ENCODE measurements around the gene TBX20.
"Not testable (repeated sequence)": the region's sequence is repeated elsewhere in the genome, so short reads cannot be mapped to it uniquely, and the experiment has no call there.

GRCh38 chr7:35206924-35207323 is 47.0 kb downstream of the TBX20 start:
- TF ChIP-seq, protein P1, sequence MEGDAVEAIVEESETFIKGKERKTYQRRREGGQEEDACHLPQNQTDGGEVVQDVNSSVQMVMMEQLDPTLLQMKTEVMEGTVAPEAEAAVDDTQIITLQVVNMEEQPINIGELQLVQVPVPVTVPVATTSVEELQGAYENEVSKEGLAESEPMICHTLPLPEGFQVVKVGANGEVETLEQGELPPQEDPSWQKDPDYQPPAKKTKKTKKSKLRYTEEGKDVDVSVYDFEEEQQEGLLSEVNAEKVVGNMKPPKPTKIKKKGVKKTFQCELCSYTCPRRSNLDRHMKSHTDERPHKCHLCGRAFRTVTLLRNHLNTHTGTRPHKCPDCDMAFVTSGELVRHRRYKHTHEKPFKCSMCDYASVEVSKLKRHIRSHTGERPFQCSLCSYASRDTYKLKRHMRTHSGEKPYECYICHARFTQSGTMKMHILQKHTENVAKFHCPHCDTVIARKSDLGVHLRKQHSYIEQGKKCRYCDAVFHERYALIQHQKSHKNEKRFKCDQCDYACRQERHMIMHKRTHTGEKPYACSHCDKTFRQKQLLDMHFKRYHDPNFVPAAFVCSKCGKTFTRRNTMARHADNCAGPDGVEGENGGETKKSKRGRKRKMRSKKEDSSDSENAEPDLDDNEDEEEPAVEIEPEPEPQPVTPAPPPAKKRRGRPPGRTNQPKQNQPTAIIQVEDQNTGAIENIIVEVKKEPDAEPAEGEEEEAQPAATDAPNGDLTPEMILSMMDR (IDR thresholded peaks at IDR 0.05): not testable (repeated sequence)
- TF ChIP-seq POLR2A (IDR thresholded peaks at IDR 0.05); POLR2AphosphoS5 (IDR thresholded peaks at IDR 0.05; ENCODE audit: insufficient read depth in 1 of 2, low read depth in 1 of 2): not testable (repeated sequence)

Measured in vagina (tissue), 2 donors.